K562 (cell line): ENCODE data around the gene ADAMTS14. TPM values are rescaled to one million over a fixed set of nuclear protein-coding genes. Genes with fewer than 3 reads are reported as not detected.

Source experiments
- EGR1 ChIP-seq: fragments of 450-650 bp; conservative IDR thresholded peaks from 2 replicates; pipeline ENCODE4 v1.6.1; 2017; ENCODE audit warnings: mild to moderate bottlenecking
- POLR2A ChIP-seq: fragments of 450-650 bp; conservative IDR thresholded peaks from 2 replicates; pipeline ENCODE4 v1.6.1; 2016
- ZBTB17 ChIP-seq: fragments of 450-650 bp; formaldehyde crosslinking; IDR thresholded peaks from 2 replicates; pipeline ENCODE4 v1.4.0; 2020; ENCODE audit warnings: mild to moderate bottlenecking
- ZNF347 ChIP-seq: fragments of 450-650 bp; formaldehyde crosslinking; IDR thresholded peaks from 2 replicates; pipeline ENCODE4 v1.4.0; 2020; ENCODE audit warnings: low read depth, mild to moderate bottlenecking, moderate library complexity
- ZNF695 ChIP-seq: fragments of 450-650 bp; formaldehyde crosslinking; IDR thresholded peaks from 2 replicates; pipeline ENCODE4 v1.4.0; 2020; ENCODE audit warnings: mild to moderate bottlenecking, moderate library complexity
- polyA plus RNA-seq, 8 experiments: library from polyadenylated mRNA; depleted of rRNA in 4 of 8; stranded (reverse) in 5 of 8; unstranded in 3 of 8; fragments of >200 nt; fragmentation: Nextera tagmentation in 2 of 8; fragmentation: Illumina TruSeq in 1 of 8; extraction: Ambion mirVana in 2 of 8; extraction: Trizol in 1 of 8; gene quantifications; 2 replicates each; pipeline versions ENCODE4 v1.2.1 to v1.2.3, GENCODE V29; 2011 to 2014; ENCODE audit warnings: inconsistent platforms in 1 of 8, missing spikeins in 1 of 8
- total RNA-seq, 7 experiments: library from RNA; depleted of rRNA in 6 of 7; stranded (reverse); fragments of >200 nt in 6 of 7; fragmentation: Illumina TruSeq in 2 of 7; extraction: Trizol in 2 of 7; gene quantifications; 2 replicates each; pipeline versions ENCODE4 v1.2.1 to v1.2.3, GENCODE V29; 2011 to 2021; ENCODE audit warnings: low replicate concordance in 1 of 7
- TF ChIP-seq, protein P1 (sequence below), 2 experiments: fragments of 450-650 bp in 1 of 2; sonication (generic) in 1 of 2; formaldehyde crosslinking in 1 of 2; IDR thresholded peaks; 2 replicates each; pipeline versions ENCODE4 v1.7.1 to v1.9.0; 2016 to 2022; ENCODE audit warnings: inconsistent platforms in 1 of 2, mild to moderate bottlenecking in 1 of 2, missing genetic modification reagents in 1 of 2
- TF ChIP-seq, protein P2 (sequence below): fragments of 250-450 bp; sonication (Bioruptor Pico); IDR thresholded peaks from 2 replicates; pipeline ENCODE4 v1.8.0; 2022; ENCODE audit warnings: inconsistent platforms, mild to moderate bottlenecking, moderate library complexity, borderline replicate concordance
- TF ChIP-seq, protein P3 (sequence below): fragments of 450-650 bp; formaldehyde crosslinking; IDR thresholded peaks from 2 replicates; pipeline ENCODE4 v1.4.0; 2022; ENCODE audit warnings: mild to moderate bottlenecking, moderate library complexity
- TF ChIP-seq, protein P4 (sequence below), 2 experiments: fragments of 250-450 bp in 1 of 2; fragments of 450-650 bp in 1 of 2; sonication (Bioruptor Pico) in 1 of 2; IDR thresholded peaks; 2 replicates each; pipeline versions ENCODE4 v1.6.1 to v1.8.0; 2016 to 2021; ENCODE audit warnings: mild to moderate bottlenecking in 2 of 2, moderate library complexity in 2 of 2, missing compliant biosample characterization in 1 of 2, missing genetic modification characterization in 1 of 2

Gene ADAMTS14
- total and polyA plus RNA-seq, 9 of the 15 experiments (the other 6 are each of a cell fraction or from before 2014, with no cell fraction given), result 0.04 to 37.4 (median 15.9) TPM

DNA sequence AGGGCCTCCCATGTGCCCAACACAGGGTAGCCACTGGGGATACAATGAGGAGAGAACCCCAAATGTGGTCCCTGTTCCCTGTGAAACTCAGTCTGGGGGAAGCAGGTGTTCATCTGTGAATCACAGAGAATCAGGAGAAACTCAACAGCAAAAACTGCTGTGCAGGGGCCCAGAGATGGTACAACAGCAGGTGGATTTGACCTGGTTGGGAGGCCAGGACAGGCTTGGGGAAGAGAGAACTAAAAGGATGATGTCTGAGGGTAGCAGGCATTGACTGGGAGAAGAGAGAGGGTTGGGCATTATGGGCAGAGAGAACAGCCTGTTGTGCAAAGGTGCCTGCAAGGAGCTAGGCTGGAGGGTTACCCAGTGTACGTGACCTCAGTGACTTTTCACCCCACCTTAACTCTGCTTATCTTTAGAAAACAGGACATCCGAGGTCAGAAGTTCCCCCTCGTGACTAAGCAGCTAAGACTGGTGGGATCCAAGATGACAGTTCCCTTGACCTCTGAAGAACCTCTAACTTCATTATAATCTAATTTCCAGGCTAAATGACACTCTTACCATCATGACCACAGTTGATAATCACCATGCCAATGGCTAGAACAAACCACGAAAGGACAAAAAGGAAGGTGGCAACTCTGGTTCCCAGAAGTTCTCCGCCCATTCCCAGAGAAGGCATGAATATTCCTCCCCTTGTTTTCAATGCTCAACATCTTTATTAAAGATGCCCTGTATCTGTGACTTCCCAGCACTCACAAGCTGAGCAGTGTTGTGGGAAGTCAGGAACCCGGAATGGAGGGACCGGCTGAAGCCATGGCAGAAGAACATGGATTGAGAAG, 5.1 kb upstream of the ADAMTS14 start (continued):
- TF ChIP-seq, protein P1, sequence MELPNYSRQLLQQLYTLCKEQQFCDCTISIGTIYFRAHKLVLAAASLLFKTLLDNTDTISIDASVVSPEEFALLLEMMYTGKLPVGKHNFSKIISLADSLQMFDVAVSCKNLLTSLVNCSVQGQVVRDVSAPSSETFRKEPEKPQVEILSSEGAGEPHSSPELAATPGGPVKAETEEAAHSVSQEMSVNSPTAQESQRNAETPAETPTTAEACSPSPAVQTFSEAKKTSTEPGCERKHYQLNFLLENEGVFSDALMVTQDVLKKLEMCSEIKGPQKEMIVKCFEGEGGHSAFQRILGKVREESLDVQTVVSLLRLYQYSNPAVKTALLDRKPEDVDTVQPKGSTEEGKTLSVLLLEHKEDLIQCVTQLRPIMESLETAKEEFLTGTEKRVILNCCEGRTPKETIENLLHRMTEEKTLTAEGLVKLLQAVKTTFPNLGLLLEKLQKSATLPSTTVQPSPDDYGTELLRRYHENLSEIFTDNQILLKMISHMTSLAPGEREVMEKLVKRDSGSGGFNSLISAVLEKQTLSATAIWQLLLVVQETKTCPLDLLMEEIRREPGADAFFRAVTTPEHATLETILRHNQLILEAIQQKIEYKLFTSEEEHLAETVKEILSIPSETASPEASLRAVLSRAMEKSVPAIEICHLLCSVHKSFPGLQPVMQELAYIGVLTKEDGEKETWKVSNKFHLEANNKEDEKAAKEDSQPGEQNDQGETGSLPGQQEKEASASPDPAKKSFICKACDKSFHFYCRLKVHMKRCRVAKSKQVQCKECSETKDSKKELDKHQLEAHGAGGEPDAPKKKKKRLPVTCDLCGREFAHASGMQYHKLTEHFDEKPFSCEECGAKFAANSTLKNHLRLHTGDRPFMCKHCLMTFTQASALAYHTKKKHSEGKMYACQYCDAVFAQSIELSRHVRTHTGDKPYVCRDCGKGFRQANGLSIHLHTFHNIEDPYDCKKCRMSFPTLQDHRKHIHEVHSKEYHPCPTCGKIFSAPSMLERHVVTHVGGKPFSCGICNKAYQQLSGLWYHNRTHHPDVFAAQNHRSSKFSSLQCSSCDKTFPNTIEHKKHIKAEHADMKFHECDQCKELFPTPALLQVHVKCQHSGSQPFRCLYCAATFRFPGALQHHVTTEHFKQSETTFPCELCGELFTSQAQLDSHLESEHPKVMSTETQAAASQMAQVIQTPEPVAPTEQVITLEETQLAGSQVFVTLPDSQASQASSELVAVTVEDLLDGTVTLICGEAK (IDR thresholded peaks at IDR 0.05), result peak; percentile 83
- TF ChIP-seq, protein P1 (CRISPR knock-in tag; IDR thresholded peaks at IDR 0.05), result no peak
- TF ChIP-seq EGR1 (peak; percentile 68), ZBTB17 (CRISPR knock-in tag) (peak; percentile 78; the same call in 1 of the 2 replicates), ZNF695 (0 out of 2 replicates have a peak, but pooled peaks have one; percentile 74), POLR2A (peak; percentile 76), ZNF347 (CRISPR knock-in tag) (no peak)
- TF ChIP-seq, protein P2, sequence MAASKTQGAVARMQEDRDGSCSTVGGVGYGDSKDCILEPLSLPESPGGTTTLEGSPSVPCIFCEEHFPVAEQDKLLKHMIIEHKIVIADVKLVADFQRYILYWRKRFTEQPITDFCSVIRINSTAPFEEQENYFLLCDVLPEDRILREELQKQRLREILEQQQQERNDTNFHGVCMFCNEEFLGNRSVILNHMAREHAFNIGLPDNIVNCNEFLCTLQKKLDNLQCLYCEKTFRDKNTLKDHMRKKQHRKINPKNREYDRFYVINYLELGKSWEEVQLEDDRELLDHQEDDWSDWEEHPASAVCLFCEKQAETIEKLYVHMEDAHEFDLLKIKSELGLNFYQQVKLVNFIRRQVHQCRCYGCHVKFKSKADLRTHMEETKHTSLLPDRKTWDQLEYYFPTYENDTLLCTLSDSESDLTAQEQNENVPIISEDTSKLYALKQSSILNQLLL, result no peak
- TF ChIP-seq, protein P3, sequence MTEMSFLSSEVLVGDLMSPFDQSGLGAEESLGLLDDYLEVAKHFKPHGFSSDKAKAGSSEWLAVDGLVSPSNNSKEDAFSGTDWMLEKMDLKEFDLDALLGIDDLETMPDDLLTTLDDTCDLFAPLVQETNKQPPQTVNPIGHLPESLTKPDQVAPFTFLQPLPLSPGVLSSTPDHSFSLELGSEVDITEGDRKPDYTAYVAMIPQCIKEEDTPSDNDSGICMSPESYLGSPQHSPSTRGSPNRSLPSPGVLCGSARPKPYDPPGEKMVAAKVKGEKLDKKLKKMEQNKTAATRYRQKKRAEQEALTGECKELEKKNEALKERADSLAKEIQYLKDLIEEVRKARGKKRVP (CRISPR knock-in tag), result peak; percentile 84
- TF ChIP-seq, protein P4, sequence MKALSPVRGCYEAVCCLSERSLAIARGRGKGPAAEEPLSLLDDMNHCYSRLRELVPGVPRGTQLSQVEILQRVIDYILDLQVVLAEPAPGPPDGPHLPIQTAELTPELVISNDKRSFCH (CRISPR knock-in tag; IDR thresholded peaks at IDR 0.05), result no peak
- TF ChIP-seq, protein P4 (tag; IDR thresholded peaks at IDR 0.05), result peak; percentile 97
